HG02884 (cell line): Measurements from ENCODE around the gene NNAT.
"Not testable (repeated sequence)": the region's sequence is repeated elsewhere in the genome, so short reads cannot be mapped to it uniquely, and the experiment has no call there.

Experiments
- ATAC-seq: cut with Tn5 transposase; IDR thresholded peaks from one replicate; pipeline ENCODE4 v1.9.1; 2021; ENCODE audit warnings: mild to moderate bottlenecking, moderate library complexity; ENCODE audit not compliant: unreplicated experiment

Gene NNAT

DNA sequence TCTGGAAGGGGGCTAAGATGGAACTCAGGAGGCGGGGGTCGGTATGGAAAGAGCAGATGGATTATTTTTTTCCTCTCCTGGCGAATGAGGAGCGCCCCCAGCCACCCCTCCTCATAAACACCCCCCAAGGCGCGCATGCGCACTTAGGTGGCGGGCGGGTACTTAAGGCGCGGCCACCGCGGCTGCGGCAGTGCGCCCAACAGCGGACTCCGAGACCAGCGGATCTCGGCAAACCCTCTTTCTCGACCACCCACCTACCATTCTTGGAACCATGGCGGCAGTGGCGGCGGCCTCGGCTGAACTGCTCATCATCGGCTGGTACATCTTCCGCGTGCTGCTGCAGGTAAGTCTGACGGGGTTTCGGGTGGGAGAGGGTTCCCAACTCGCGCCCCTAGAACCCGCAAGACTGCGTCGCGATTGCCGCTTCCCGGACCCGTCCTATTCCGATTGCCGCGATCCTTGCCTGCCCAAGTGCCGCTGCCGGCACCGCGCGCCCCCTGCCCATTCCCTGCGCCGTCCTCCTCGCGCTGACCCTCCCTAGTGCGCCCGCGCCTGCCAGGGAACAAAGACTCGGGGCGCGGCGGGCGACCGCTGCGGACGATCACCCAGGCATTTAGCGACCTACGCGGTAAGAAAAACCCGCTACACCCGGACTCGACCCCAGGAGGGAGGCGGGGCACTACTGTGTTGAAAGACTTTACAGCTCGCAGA is at the start of gene NNAT:
Gene NNAT, plus strand, starts transcription at position 190 of the 711 bp plus-strand sequence. Its CDS starts 82 bp downstream, at position 272.
- ATAC-seq, result no peak

DNA sequence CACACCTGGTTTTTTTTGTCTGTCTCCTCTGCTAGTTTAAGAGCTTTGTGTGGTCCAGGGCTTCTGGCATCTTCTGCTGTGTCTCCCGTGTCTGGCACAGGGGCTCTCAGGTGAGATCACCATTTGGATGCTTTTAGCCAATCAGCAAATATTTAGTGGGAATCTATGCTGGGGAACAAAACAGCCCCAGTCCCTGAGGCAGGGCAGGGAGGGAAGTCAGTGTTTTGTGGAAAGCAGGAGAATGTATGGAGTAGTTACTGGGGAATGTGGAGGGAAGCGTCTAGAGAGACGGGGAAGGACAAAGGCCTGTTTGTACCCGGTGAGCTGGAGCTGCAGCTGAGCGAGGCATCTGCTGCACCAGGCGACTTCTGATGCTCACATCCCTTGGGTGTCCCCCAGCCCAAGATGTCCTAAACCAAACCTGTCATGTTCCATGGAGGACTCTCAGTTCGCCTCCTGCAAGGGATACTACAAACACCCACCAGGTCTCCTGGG is 49.3 kb upstream of the NNAT start:
- ATAC-seq, result no peak

DNA sequence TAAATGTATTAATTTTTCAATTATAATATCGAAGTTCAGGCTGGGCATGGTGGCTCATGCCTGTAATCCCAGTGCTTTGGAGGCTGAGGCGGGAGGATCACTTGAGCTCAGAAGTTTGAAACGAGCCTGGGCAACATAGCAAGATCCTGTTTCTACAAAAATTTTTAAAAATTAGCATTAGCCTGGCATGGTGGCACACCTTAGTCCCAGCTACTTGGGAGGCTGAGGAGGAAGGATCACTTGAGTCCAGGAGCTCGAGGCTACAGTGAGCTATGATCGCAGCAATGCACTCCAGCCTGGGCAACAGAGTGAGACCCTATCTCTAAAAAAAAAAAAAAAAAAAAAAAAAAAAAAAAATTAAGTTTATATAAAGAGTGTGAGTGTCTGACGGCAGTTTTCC is 48.6 kb upstream of the NNAT start:
- not testable (repeated sequence) for ATAC-seq

- ATAC-seq, result no peak
These were observed 47.6 kb upstream of the NNAT start for GRCh38 chr20:37473249-37474000.

DNA sequence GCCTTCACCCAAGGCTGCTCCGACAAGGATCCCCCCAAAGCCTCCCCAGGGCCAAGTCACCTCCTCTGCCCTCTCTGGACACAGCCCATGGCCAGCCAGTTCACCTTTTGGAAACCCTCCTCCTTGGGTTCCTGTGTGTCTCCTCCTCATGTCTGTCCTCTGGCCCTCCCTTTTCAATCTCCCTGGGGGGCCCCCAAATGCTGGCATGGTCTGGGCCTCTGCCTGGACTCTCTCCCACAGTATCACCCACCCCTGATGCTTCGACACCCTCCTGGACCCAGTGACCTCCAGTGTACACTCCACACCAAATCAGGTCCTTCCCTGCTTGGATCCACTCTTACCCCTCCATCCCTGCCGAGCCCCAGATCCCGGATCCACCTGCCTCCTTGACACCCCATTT is 46.7 kb upstream of the NNAT start:
- ATAC-seq, result no peak

- no peak for ATAC-seq
These were observed 45.8 kb upstream of the NNAT start for GRCh38 chr20:37475252-37475651.

DNA sequence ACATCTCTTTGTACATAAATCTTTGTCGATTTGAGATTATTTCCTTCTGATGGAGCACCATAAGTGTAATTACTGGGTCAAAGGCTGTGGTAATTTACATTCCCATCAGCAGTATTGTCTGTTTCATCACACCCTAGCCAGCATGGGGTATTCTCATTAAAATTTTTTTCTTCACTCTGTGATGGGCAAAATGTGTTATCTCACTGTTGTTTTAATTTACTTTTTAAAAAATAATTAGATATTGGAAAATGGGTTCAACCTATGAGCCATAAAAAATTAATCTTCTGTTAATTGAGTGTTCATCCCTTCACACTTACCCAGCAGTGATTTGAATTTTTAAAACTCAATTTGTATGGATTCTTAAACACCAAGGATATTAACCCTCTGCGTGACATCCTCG is 44.0 kb upstream of the NNAT start:
- no peak for ATAC-seq

DNA sequence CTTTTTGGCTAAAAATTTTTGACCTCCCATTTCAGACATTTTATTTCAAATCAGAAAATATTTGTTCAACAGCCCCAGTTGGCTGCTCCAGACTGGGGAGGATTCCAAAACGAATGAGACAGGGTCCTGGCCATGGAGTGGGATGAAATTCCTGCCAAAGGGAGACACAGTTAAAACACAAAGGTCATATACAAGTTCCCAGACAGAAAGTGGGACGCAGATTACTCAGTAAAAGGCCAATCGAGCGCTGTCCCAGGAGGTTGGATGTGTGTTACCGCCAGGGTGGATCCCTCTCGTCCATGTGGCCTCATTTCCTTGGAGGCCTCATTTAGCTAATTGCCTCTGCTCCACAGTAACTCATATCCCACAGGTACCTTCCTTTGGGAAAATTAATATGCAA is 41.8 kb upstream of the NNAT start:
- no peak for ATAC-seq

DNA sequence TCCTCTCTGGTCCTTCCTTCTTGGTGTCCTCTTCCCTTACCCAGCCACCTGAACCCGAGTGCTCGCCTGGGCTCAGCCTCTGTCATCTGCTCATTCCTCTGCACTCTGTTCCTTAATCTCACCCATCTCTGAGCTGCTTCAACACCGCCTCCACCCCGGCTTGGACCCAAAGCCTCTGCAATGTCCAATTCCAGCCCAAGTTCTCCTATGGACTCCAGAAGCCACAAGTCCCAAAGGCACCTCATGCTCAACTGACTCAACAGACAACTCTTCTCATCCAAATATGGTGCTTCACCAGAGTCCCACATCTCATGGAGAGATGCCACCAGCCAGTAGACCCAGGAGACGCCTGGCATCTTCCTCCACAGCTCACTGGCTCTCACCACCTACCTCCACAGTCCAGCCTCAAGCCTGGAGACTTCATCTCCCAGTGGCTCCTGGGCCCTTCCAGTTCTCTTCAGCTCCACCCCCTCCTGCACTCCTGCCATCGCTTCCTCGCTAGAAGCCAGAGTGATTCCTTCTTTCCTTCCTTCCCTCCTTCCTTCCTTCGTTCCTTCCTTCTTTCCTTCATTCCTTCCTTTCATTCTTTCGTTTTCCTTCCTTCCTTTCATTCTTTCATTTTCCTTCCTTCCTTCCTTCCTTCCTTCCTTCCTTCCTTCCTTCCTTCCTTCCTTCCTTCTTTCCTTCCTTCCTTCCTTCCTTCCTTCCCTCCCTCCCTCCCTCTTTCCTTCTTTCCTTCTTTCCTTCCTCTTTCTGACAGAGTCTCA is 40.9 kb upstream of the NNAT start:
- ATAC-seq, result no peak

DNA sequence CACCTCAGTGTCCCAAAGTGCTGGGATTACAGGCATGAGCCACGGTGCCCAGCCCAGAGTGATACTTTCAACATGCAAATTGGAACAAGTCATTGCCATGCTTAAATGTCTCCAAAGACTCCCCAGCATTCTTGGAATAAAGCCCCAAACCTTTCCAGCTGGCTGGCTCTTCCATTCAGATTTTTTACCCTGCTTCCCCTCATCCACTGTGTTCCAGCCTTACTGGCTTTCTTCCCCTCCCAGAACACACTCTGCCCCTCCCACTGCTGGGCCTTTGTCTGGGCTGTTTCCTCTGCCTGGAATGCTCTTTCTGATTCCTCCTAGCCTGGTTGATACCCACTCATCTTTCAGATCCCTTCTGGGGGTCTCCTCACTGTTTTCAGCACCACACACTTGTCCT is 40.1 kb upstream of the NNAT start:
- ATAC-seq, result no peak

DNA sequence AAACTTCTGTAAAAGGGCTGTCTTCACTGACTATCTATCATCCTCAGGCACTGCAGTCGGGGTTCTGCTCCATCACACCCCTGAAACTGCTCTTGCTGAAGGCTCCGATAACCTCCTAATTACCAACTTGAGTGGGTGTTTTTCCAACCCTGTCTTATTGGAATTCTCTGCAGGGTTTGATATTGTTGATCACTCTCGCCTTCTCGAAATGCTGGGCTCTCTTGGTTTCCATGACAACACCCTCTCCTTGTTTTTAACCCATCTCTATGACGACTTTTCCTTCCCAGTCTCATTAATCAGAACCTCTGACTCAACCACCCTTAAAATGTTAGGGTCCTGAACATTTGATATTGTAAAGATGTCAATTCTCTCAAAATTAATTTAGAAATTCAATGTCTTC is 39.4 kb upstream of the NNAT start:
- ATAC-seq, result no peak

GRCh38 chr20:37484331-37484730 is 36.7 kb upstream of the NNAT start:
- ATAC-seq, result no peak

DNA sequence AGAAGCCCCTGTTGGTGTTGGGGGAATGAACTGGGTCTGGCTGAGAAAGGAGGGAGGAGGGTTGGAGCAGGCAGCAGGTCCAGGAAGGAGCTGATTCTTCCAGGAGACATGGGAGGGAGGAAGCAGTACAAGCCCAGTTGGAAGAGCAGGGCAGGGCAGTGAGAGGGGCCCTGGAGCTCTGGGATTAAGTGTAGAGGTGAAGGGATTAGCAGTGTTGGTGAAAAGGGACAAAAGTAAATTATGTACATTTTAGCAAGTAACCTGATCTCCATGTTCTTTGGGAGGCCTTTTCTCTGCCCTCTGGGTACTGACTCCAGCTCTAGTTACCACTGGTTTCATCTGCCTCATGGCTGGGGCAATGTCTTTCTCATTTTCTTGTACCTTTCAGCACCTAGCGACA is 34.8 kb upstream of the NNAT start:
- ATAC-seq, result not testable (repeated sequence)

DNA sequence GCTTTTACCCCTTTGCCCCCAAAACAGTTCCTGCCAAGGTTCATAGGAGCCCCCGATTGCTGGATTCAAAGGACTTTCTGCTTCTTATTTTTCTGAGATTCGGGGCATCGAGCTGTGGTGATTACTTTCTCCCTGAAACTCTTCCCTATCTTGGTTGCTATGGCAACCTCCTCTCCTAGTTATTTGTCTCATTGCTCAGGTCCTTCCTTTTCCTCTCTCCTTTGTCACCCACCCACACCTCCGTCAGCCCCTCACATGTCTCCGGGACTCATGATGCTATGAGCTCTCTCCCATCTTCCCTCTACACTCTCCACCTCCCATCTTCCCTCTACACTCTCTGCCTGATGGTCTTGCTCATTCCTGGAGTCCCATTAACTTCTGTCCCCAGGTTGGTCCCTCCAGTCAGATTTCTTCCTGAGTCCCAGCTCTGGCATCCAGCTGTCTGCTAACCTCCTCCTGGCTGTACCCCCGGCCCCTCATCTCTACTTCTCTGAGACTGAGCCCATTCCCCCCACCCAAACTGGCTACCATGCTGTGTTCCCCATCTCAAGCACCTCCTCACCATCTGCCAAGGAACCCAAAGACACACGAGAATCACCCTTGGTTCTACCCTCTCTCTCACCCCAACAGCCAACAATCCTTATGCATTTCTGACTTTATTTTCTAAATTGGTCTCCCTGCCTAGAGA is 30.2 kb upstream of the NNAT start:
- no peak for ATAC-seq

DNA sequence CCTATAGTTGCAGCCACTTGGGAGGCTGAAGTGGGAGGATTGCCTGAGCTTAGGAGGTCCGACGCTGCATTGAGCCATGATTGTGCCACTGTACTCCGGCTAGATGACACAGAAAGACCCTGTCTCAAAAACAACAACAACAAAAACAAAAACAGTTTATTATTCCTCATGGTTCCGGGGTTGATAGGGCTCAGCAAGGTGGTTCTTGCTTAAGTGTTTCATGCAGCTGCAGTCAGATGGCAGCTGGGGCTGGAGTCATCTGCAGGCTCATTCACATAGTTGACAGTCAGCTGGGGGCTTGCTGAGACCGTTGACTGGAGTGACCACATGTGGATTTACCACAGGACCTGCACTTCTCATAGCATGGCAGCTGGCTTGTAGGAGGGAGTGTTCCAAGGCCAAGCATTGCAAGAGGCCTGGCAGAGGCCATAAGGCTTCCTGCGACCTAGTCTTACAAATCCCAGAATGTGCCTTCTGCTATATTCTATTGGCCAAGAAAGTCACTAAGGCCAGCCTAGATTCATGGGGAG is 28.9 kb upstream of the NNAT start:
- no peak for ATAC-seq

DNA sequence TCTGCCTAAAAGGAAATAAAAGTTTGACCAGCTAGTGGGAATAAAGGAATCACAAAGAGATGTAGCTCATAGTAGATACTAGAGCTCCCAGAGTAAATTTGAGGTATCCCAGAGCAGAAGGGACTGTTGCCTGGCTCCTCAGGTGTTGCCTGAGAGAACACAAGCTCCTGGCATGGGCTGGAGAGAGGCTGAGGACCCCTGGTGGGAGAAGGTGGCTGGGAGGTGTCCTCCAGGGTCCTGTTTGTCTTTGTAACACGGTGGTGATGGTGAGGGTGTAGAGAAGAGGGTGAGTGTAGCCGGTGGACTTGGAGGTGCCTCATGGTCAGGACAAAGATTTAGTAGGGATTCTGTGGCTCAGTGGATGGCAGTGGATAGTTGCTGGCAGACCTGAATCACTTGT is 28.1 kb upstream of the NNAT start:
- ATAC-seq, result no peak

- no peak for ATAC-seq
These were observed 26.7 kb upstream of the NNAT start for GRCh38 chr20:37494301-37494700.

DNA sequence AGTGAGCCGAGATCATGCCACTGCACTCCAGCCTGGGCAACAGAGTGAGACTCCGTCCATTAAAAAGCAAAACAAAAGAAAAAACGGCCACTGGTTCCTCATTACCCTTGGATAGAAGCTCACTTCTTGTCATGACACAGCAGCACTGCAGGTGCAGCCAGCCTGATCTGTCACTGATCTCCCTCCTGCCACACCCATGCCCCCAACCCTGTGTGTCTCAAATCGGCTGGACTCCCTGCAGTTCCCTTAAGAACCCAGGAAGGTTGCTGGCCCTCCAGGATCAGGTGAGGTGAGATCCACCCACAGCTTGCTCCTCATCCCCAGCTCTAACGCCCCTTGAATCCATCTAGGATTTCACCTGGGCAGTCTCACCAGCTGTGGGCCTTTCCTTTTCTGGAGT is 26.3 kb upstream of the NNAT start:
- ATAC-seq, result no peak

DNA sequence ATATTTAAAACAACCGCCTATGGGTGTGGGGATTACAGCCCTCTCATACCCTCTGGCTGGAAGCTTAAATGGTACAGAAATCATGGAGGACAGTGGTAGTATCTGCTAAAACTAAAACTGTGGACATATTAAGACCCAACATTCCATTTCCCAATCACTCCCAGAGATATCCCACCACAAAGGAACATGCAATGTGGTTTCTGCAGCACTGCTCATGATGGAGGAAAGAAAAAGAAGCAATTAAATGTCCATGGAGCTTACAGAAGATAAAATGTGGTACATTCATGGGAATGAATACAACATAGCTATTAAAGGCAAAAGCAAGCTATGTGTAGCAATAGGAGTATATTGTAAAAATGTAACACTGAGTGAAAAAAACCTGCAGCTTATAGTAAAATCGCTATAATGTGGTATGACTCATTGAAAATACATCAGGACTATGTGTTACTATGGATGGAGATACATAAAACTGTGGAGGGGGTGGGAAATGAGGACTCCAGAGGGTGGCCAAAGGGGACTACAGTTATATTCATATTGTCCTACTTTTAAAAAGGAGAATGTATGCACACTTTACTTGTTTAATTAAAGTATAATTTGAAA is 22.9 kb upstream of the NNAT start:
- no peak for ATAC-seq

DNA sequence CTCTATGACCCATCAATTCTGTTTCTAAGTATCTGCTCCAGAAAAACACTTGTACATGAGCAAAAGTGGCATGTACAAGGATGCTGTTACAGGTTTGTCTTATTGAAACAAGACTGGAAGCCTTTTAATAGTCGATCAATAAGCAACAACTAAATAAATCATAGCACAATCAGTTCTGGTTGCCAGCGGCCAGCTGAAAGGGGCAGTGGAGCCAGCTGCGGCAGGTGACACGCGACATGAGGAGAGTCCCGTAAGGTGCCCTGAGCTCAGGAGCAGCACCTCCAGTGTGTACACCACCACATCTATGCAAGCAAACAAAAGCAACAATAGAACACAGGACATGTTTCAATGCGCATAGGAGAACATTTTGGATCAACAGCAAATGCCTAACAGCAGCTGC is 20.7 kb upstream of the NNAT start:
- no peak for ATAC-seq
